B cell (primary cell): Measurements from ENCODE around the gene GPHN.

Experiments used
- CTCF ChIP-seq: fragments of 200-600 bp; IDR thresholded peaks from one replicate; pipeline ENCODE4 v1.8.0; 2022; ENCODE audit warnings: antibody characterized with exemption, mild to moderate bottlenecking
- EZH2 ChIP-seq: IDR thresholded peaks from 2 replicates; pipeline ENCODE4 v1.6.1; 2012; ENCODE audit warnings: borderline replicate concordance, low read depth, mild to moderate bottlenecking, moderate library complexity, low read length; ENCODE audit not compliant: insufficient read depth, poor library complexity, severe bottlenecking

GRCh38 chr14:66745078-66745477 is 237.1 kb downstream of the GPHN start:
- TF ChIP-seq CTCF = no peak
- no peak for TF ChIP-seq EZH2
